Stimulated activated naive CD4-positive, alpha-beta T cell (primary cell): ENCODE measurements around the gene MCTP1.

Experiments used
- DNase-seq, 6 experiments: peaks; one replicate each; lab custom pipeline; 2025; lab: John Stamatoyannopoulos, UW

MCTP1 gene

GRCh38 chr5:95114305-95114704 lies 170.6 kb downstream of the MCTP1 start:
- no peak for DNase-seq

GRCh38 chr5:95113489-95113888 lies 171.4 kb downstream of the MCTP1 start:
- DNase-seq = no peak

- DNase-seq = no peak
Observed at GRCh38 chr5:95111141-95111540, 173.8 kb downstream of the MCTP1 start.

- no peak for DNase-seq
Observed at GRCh38 chr5:95110118-95110517, 174.8 kb downstream of the MCTP1 start.

- DNase-seq = no peak
Observed at GRCh38 chr5:95107138-95107537, 177.8 kb downstream of the MCTP1 start.

- DNase-seq = no peak
Observed at GRCh38 chr5:95105638-95106037, 179.3 kb downstream of the MCTP1 start.

GRCh38 chr5:95102687-95103086 lies 182.2 kb downstream of the MCTP1 start:
- DNase-seq = no peak

GRCh38 chr5:95102080-95102479 lies 182.8 kb downstream of the MCTP1 start:
- no peak for DNase-seq

- DNase-seq = no peak
Observed at GRCh38 chr5:95100551-95100950, 184.3 kb downstream of the MCTP1 start.

GRCh38 chr5:95098012-95098411 lies 186.9 kb downstream of the MCTP1 start:
- DNase-seq = no peak

- DNase-seq = no peak
Observed at GRCh38 chr5:95093211-95093610, 191.7 kb downstream of the MCTP1 start.

- no peak for DNase-seq
Observed at GRCh38 chr5:95090774-95091173, 194.1 kb downstream of the MCTP1 start.

GRCh38 chr5:95087816-95088317 lies 197.0 kb downstream of the MCTP1 start:
- no peak for DNase-seq

- no peak for DNase-seq
Observed at GRCh38 chr5:95086927-95087815, 197.7 kb downstream of the MCTP1 start.

- no peak for DNase-seq
Observed at GRCh38 chr5:95084757-95085156, 200.1 kb downstream of the MCTP1 start.

- DNase-seq = no peak
Observed at GRCh38 chr5:95083606-95084005, 201.3 kb downstream of the MCTP1 start.

- DNase-seq = no peak
Observed at GRCh38 chr5:95081982-95082381, 202.9 kb downstream of the MCTP1 start.

GRCh38 chr5:95081500-95081960 lies 203.4 kb downstream of the MCTP1 start:
- peak in 2 of 6 experiments; percentile 17 to 34 for DNase-seq

- no peak for DNase-seq
Observed at GRCh38 chr5:95080441-95080840, 204.5 kb downstream of the MCTP1 start.

- no peak for DNase-seq
Observed at GRCh38 chr5:95080030-95080429, 204.9 kb downstream of the MCTP1 start.

- no peak for DNase-seq
Observed at GRCh38 chr5:95078868-95079267, 206.0 kb downstream of the MCTP1 start.

GRCh38 chr5:95076395-95077185 lies 208.3 kb downstream of the MCTP1 start:
- no peak for DNase-seq

- no peak for DNase-seq
Observed at GRCh38 chr5:95075111-95075510, 209.8 kb downstream of the MCTP1 start.
